ENCODE results near the gene BPTF. TPM values are rescaled to one million over a fixed set of nuclear protein-coding genes. Genes with fewer than 3 reads are reported as not detected.

Gene BPTF
- polyA plus RNA-seq, 1 experiment = 46.0 TPM

GRCh38 chr17:67999291-67999911 is 174.1 kb downstream of the BPTF start:
- H3K9me3 ChIP-seq (ENCODE audit: control insufficient read depth, insufficient read depth, low read length) = no peaks in the 10 kb centered on the region; the same call in 1 of the 2 replicates
- TF ChIP-seq, protein P1, sequence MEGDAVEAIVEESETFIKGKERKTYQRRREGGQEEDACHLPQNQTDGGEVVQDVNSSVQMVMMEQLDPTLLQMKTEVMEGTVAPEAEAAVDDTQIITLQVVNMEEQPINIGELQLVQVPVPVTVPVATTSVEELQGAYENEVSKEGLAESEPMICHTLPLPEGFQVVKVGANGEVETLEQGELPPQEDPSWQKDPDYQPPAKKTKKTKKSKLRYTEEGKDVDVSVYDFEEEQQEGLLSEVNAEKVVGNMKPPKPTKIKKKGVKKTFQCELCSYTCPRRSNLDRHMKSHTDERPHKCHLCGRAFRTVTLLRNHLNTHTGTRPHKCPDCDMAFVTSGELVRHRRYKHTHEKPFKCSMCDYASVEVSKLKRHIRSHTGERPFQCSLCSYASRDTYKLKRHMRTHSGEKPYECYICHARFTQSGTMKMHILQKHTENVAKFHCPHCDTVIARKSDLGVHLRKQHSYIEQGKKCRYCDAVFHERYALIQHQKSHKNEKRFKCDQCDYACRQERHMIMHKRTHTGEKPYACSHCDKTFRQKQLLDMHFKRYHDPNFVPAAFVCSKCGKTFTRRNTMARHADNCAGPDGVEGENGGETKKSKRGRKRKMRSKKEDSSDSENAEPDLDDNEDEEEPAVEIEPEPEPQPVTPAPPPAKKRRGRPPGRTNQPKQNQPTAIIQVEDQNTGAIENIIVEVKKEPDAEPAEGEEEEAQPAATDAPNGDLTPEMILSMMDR (IDR thresholded peaks at IDR 0.05; ENCODE audit: low read depth, low read length) = no peak
- no peak overlapping the region for H3K4me3 ChIP-seq (ENCODE audit: low read depth, low read length)
- POLR2A ChIA-PET = no interaction called here
- no peaks in the 10 kb centered on the region for H3K27me3 ChIP-seq (ENCODE audit: control insufficient read depth, insufficient read depth, low read length)
- no peak overlapping the region for H3K27ac ChIP-seq (ENCODE audit: low read depth, low read length)
- DNase-seq (ENCODE audit: low read depth, low spot score) = no peak
- CTCF ChIA-PET = no interaction called here

DNA sequence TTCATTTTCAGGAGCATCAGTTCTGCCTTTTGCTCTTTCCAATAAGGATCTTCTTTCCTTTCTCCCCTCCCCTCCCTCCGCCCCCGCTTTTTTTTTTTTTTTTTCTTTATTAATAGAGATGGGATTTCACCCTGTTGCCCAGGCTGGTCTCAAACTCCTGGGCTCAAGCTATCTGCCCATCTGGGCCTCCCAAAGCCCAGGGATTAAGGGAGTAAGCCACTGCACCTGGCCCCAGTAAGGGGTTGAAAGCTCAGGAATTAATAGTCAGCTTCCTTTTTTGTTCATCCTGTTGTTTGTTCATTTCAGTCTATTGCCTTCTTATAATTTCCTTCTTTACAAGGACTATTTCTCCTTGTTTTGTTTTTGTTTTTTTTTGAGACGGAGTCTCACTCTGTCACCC is 178.9 kb downstream of the BPTF start:
- ChIA-PET POLR2A (no interaction called here), CTCF (no interaction called here)
- Histone ChIP-seq H3K4me3 (ENCODE audit: low read depth, low read length) (no peak overlapping the region), H3K27ac (ENCODE audit: low read depth, low read length) (no peak overlapping the region), H3K27me3 (ENCODE audit: control insufficient read depth, insufficient read depth, low read length) (no peaks in the 10 kb centered on the region), H3K9me3 (ENCODE audit: control insufficient read depth, insufficient read depth, low read length) (no peaks in the 10 kb centered on the region; the same call in 1 of the 2 replicates)
- no peak for DNase-seq (ENCODE audit: low read depth, low spot score)
- TF ChIP-seq, protein P1 (IDR thresholded peaks at IDR 0.05; ENCODE audit: low read depth, low read length) = no peak

DNA sequence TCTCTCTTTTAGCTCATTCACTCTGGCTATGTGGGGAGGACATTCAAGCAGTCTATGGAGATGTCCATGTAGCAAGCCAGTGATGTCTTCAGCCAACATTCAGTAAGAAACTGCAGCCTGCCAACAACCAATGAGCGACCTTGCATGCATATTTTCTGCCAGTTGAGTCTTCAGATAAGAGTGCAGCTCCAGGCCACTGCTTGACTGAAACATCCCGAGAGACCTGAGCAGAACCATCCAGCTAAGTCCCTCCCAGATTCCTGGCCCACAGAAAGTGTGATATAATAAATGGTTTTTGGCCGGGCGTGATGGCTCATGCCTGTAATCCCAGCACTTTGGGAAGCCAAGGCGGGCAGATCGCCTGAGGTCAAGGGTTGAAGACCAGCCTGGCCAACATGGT is 181.5 kb downstream of the BPTF start:
- no peaks in the 10 kb centered on the region; the same call in 1 of the 2 replicates for H3K9me3 ChIP-seq (ENCODE audit: control insufficient read depth, insufficient read depth, low read length)
- no peak overlapping the region for H3K4me3 ChIP-seq (ENCODE audit: low read depth, low read length)
- TF ChIP-seq, protein P1 (IDR thresholded peaks at IDR 0.05; ENCODE audit: low read depth, low read length) = no peak
- no peak for DNase-seq (ENCODE audit: low read depth, low spot score)
- ChIA-PET CTCF (interaction anchor here (1.5 kb wide), 1 partner anchor 166 kb away, joined by 4 read pairs; no protein-coding TSS in a partner anchor), POLR2A (no interaction called here)
- no peaks in the 10 kb centered on the region for H3K27me3 ChIP-seq (ENCODE audit: control insufficient read depth, insufficient read depth, low read length)
- no peak overlapping the region for H3K27ac ChIP-seq (ENCODE audit: low read depth, low read length)

DNA sequence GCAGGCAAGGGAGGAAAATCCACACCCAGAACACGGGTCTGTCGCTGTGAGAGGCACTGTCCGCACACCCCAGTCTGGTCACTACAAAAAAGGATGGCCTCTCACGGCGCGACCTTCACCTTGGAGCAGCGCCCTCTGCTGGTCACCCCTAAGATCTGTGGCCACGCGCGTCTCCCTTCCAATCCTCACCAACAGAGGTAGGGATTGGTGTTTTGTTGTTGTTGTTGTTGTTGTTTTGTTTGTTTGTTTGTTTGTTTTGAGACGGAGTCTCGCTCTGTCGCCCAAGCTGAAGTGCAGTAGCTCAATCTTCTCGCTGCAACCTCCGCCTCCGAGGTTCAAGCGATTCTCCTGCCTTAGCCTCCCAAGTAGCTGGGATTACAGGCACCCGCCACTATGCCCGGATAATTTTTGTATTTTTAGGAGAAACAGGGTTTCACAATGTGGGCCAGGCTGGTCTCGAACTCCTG is 185.9 kb downstream of the BPTF start:
- H3K27me3 ChIP-seq (ENCODE audit: control insufficient read depth, insufficient read depth, low read length) = peaks cover 2% of the 10 kb centered on the region
- DNase-seq (ENCODE audit: low read depth, low spot score) = no peak
- no peak overlapping the region for H3K4me3 ChIP-seq (ENCODE audit: low read depth, low read length)
- ChIA-PET POLR2A (no interaction called here), CTCF (interaction anchor here (0.7 to 1.5 kb wide), 5 partner anchors 9 to 238 kb away, joined by 3 to 8 read pairs (median 3); no protein-coding TSS in a partner anchor)
- H3K27ac ChIP-seq (ENCODE audit: low read depth, low read length) = no peak overlapping the region
- H3K9me3 ChIP-seq (ENCODE audit: control insufficient read depth, insufficient read depth, low read length) = no peaks in the 10 kb centered on the region
- TF ChIP-seq, protein P1 (IDR thresholded peaks at IDR 0.05; ENCODE audit: low read depth, low read length) = peak; percentile 57

DNA sequence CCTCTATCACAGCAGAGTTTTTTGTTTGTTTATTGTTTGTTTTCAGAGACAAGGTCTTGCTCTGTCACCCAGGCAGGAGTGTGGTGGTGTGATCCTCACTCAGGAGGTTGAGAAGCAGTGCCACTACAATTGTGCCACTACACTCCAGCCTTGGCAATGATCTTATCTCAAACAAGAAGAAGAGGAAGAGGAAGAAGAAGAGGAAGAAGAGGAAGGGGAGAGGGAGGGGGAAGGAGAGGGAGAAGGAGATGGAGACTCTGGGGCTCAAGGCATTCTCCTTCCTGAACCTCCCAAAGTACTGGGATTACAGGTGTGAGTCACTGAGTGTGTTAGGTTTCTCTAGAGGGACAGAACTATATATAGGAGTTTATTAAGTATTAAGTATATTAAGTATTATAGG is 188.1 kb downstream of the BPTF start:
- CTCF ChIA-PET = no interaction called here

More for the DNA sequence above, 188.1 kb downstream of the BPTF start:
- TF ChIP-seq, protein P1 (IDR thresholded peaks at IDR 0.05; ENCODE audit: low read depth, low read length) = no peak
- no peak for DNase-seq (ENCODE audit: low read depth, low spot score)
- Histone ChIP-seq H3K9me3 (ENCODE audit: control insufficient read depth, insufficient read depth, low read length) (no peaks in the 10 kb centered on the region), H3K27ac (ENCODE audit: low read depth, low read length) (no peak overlapping the region), H3K4me3 (ENCODE audit: low read depth, low read length) (no peak overlapping the region), H3K27me3 (ENCODE audit: control insufficient read depth, insufficient read depth, low read length) (peaks cover 2% of the 10 kb centered on the region)
- POLR2A ChIA-PET = no interaction called here

Data from AG04450 (cell line).